A549 (cell line): ENCODE data around the gene BEST4. TPM values are rescaled to one million over a fixed set of nuclear protein-coding genes. Genes with fewer than 3 reads are reported as not detected.

Experiments used
- ATAC-seq, 2 experiments: fragments of 200-7000 bp in 1 of 2; fragments of >200 bp in 1 of 2; cut with Nextera tagmentation in 1 of 2; cut with Tn5 transposase in 1 of 2; 3 replicates each; pipeline versions ENCODE4 v1.8.0 to v1.9.1; 2018 to 2020; ENCODE audit warnings: mild to moderate bottlenecking in 1 of 2, moderate library complexity in 1 of 2
- CTCF ChIA-PET: fragments of 300-600 bp; sonication (Branson Sonifier 250); formaldehyde crosslinking; extraction: SDS; loops from one replicate; lab custom pipeline; 2021; ENCODE audit warnings: antibody characterized with exemption, inconsistent platforms; lab: Yijun Ruan, JAX
- POLR2A ChIA-PET: fragments of 350-600 bp; formaldehyde crosslinking; extraction: SDS; loops from one replicate; lab custom pipeline; 2021; ENCODE audit warnings: antibody characterized with exemption, inconsistent platforms; lab: Yijun Ruan, JAX
- DNase-seq, 2 experiments: peaks; one replicate each; pipeline versions ENCODE4 v3.0.0 to v3.0.0-alpha.2; 2011 to 2016; ENCODE audit warnings: low read depth in 1 of 2, low spot score in 1 of 2
- FAIRE-seq: peaks from 2 replicates; lab custom pipeline; 2011; peaks lifted over from hg19 to GRCh38; lab: Jason Lieb, UNC
- H3K27ac ChIP-seq, 2 experiments: fragments of >200 bp; sonication (Bioruptor Twin); formaldehyde crosslinking; 3 replicates each; pipeline ENCODE4 v1.5.1; 2016 to 2017
- H3K4me1 ChIP-seq: fragments of >200 bp; sonication (Bioruptor Twin); formaldehyde crosslinking; 3 replicates; pipeline ENCODE4 v1.6.1; 2016
- H3K4me2 ChIP-seq: fragments of >200 bp; sonication (Bioruptor Twin); formaldehyde crosslinking; 3 replicates; pipeline ENCODE4 v1.6.1; 2016
- H3K4me3 ChIP-seq: fragments of >200 bp; sonication (Bioruptor Twin); formaldehyde crosslinking; 3 replicates; pipeline ENCODE4 v1.5.1; 2016
- H3K9me3 ChIP-seq: fragments of >200 bp; sonication (Bioruptor Twin); formaldehyde crosslinking; 3 replicates; pipeline ENCODE4 v1.6.1; 2016
- BHLHE40 ChIP-seq: IDR thresholded peaks from 2 replicates; pipeline ENCODE4 v1.6.1; 2012; ENCODE audit warnings: low read depth, low read length, inconsistent platforms
- E2F6 ChIP-seq: IDR thresholded peaks from 2 replicates; pipeline ENCODE4 v1.6.1; 2012; ENCODE audit warnings: low read depth, borderline replicate concordance
- EHF ChIP-seq: fragments of 250-450 bp; sonication (Bioruptor Pico); IDR thresholded peaks from 2 replicates; pipeline ENCODE4 v1.5.0; 2020; ENCODE audit warnings: mild to moderate bottlenecking
- EHMT2 ChIP-seq: fragments of 200-600 bp; sonication (generic); IDR thresholded peaks from 2 replicates; pipeline ENCODE4 v1.6.1; 2016; ENCODE audit warnings: antibody characterized with exemption, low read depth, mild to moderate bottlenecking, moderate library complexity
- FOSB ChIP-seq: fragments of 250-450 bp; sonication (Bioruptor Pico); IDR thresholded peaks from 2 replicates; pipeline ENCODE4 v1.5.0; 2020; ENCODE audit warnings: mild to moderate bottlenecking, moderate library complexity
- FOSL2 ChIP-seq, 2 experiments: fragments of 450-650 bp in 1 of 2; fragments of >200 bp in 1 of 2; sonication (Bioruptor Twin) in 1 of 2; formaldehyde crosslinking; IDR thresholded peaks; 2 replicates each; pipeline versions ENCODE4 v1.5.0 to v1.6.1; 2016 to 2020; ENCODE audit warnings: mild to moderate bottlenecking in 1 of 2, moderate library complexity in 1 of 2
- GATA3 ChIP-seq: IDR thresholded peaks from 2 replicates; pipeline ENCODE4 v1.6.1; 2012; ENCODE audit warnings: borderline replicate concordance
- HDAC2 ChIP-seq: fragments of 200-600 bp; sonication (generic); IDR thresholded peaks from 2 replicates; pipeline ENCODE4 v1.6.1; 2016
- HOXB5 ChIP-seq: fragments of 250-450 bp; sonication (Bioruptor Pico); IDR thresholded peaks from 2 replicates; pipeline ENCODE4 v1.5.0; 2020; ENCODE audit warnings: mild to moderate bottlenecking, moderate library complexity
- JUNB ChIP-seq: fragments of >200 bp; sonication (Bioruptor Twin); formaldehyde crosslinking; IDR thresholded peaks from 2 replicates; pipeline ENCODE4 v1.6.1; 2016
- KDM1A ChIP-seq: fragments of 200-600 bp; sonication (generic); IDR thresholded peaks from 2 replicates; pipeline ENCODE4 v1.6.1; 2016; ENCODE audit warnings: low read depth, mild to moderate bottlenecking
- KDM5A ChIP-seq: fragments of 200-600 bp; sonication (generic); IDR thresholded peaks from 2 replicates; pipeline ENCODE4 v1.6.1; 2016; ENCODE audit warnings: antibody characterized with exemption, mild to moderate bottlenecking
- NFE2L2 ChIP-seq: fragments of 150-350 bp; conservative IDR thresholded peaks from 2 replicates; pipeline ENCODE4 v1.6.1; 2014; ENCODE audit warnings: low read length
- PHF8 ChIP-seq: fragments of 200-600 bp; sonication (generic); IDR thresholded peaks from 2 replicates; pipeline ENCODE4 v1.6.1; 2016; ENCODE audit warnings: low read depth, mild to moderate bottlenecking, antibody characterized with exemption, moderate library complexity, borderline replicate concordance
- POLR2A ChIP-seq: IDR thresholded peaks from 2 replicates; pipeline ENCODE4 v1.6.1; 2012; ENCODE audit warnings: mild to moderate bottlenecking, low read length
- POLR2AphosphoS2 ChIP-seq: conservative IDR thresholded peaks from 2 replicates; pipeline ENCODE4 v1.6.1; 2012; ENCODE audit warnings: low read length, improper control_type of control experiment, inconsistent platforms
- RARB ChIP-seq: fragments of 250-450 bp; sonication (Bioruptor Pico); IDR thresholded peaks from 2 replicates; pipeline ENCODE4 v1.8.0; 2021; ENCODE audit warnings: mild to moderate bottlenecking, moderate library complexity
- RCOR1 ChIP-seq: fragments of 150-350 bp; IDR thresholded peaks from 2 replicates; pipeline ENCODE4 v1.6.1; 2014; ENCODE audit warnings: antibody characterized with exemption, low read length, low read depth
- SMC3 ChIP-seq: fragments of >200 bp; sonication (Bioruptor Twin); formaldehyde crosslinking; IDR thresholded peaks from 3 replicates; pipeline ENCODE4 v1.6.1; 2018; ENCODE audit warnings: inconsistent platforms
- SREBF2 ChIP-seq: fragments of 450-650 bp; IDR thresholded peaks from 2 replicates; pipeline ENCODE4 v1.6.1; 2014; ENCODE audit warnings: mild to moderate bottlenecking, moderate library complexity
- TFCP2L1 ChIP-seq: fragments of 250-450 bp; sonication (Bioruptor Pico); IDR thresholded peaks from 2 replicates; pipeline ENCODE4 v1.5.0; 2021; ENCODE audit warnings: mild to moderate bottlenecking
- TP53 ChIP-seq: fragments of 250-450 bp; sonication (Bioruptor Pico); IDR thresholded peaks from 2 replicates; pipeline ENCODE4 v1.5.0; 2021; ENCODE audit warnings: mild to moderate bottlenecking, moderate library complexity
- ZFP36 ChIP-seq: fragments of 450-650 bp; IDR thresholded peaks from 2 replicates; pipeline ENCODE4 v1.6.1; 2014; ENCODE audit warnings: borderline replicate concordance; ENCODE audit not compliant: partially characterized antibody
- ZSCAN20 ChIP-seq: fragments of 250-450 bp; sonication (Bioruptor Pico); IDR thresholded peaks from 2 replicates; pipeline ENCODE4 v1.8.0; 2022; ENCODE audit warnings: mild to moderate bottlenecking, moderate library complexity
- WGBS: methylation state at CpG from one replicate; pipeline ENCODE4 v1.1.6; 2017; ENCODE audit errors: missing lambda C conversion rate; 5-methylcytosine and 5-hydroxymethylcytosine counted together
- polyA plus RNA-seq, 4 experiments: library from polyadenylated mRNA; depleted of rRNA in 3 of 4; stranded (reverse); fragments of >200 nt; fragmentation: RNase III in 1 of 4; extraction: RNeasy Plus Mini Kit Qiagen cat#74134 plus additional on column Dnase treatment in 1 of 4; gene quantifications; 2 replicates in 3 of 4; 3 replicates in 1 of 4; pipeline ENCODE4 v1.2.3, GENCODE V29; 2011 to 2017
- TF ChIP-seq, protein P1 (sequence below): fragments of >200 bp; sonication (Bioruptor Twin); formaldehyde crosslinking; IDR thresholded peaks from 3 replicates; pipeline ENCODE4 v1.6.1; 2016

Gene BEST4
- polyA plus RNA-seq, 2 of the 4 experiments (the other 2 are of a cell fraction), result 0.08 to 0.09 TPM

GRCh38 chr1:44806704-44807363 lies 18.9 kb upstream of the BEST4 start, which contains the start of gene DYNLT4:
DYNLT4 (minus strand) TSS chr1:44807351; CDS start chr1:44806668, 683 bp downstream.
- H3K4me3 ChIP-seq, result 0 out of 3 replicates have a peak within 1 kb of the TSS, but pooled peaks have one; percentile 14
- peak; percentile 10 to 11; a peak in 4 of 6 replicates for ATAC-seq

GRCh38 chr1:44806025-44806703 lies 18.2 kb upstream of the BEST4 start:
- ATAC-seq, result no peak
- ChIA-PET POLR2A (interaction anchor here (0.6 to 3.9 kb wide), 6 partner anchors 12 to 31 kb away, joined by 3 to 57 read pairs (median 4); partner anchors contain the start of gene RPS8), CTCF (interaction anchor here (1.2 to 3.9 kb wide), 4 partner anchors 7 to 78 kb away, joined by 3 to 9 read pairs (median 4); partner anchors contain the start of gene BEST4)
- Histone ChIP-seq H3K4me3 (no peak overlapping the region), H3K4me2 (peak overlapping the region; percentile 81), H3K9me3 (no peaks in the 10 kb centered on the region), H3K27ac (peak overlapping the region; percentile 98 to 99), H3K4me1 (peaks cover 80% of the 10 kb centered on the region)
- TF ChIP-seq RCOR1, result no peak
- TF ChIP-seq POLR2AphosphoS2, result 0 out of 2 replicates have a peak, but pooled peaks have one; percentile 53
- WGBS, result 97% methylated on average over 20 of the region's 70 CpGs
- DNase-seq, result no peak
- no peak for FAIRE-seq

More at GRCh38 chr1:44806704-44807363, 18.9 kb upstream of the BEST4 start, which contains the start of gene DYNLT4:
- no peak for FAIRE-seq
- Histone ChIP-seq H3K9me3 (no peaks in the 10 kb centered on the region), H3K27ac (peak within 1 kb of the TSS; percentile 98 to 99), H3K4me2 (peak within 1 kb of the TSS; percentile 81), H3K4me1 (peaks cover 83% of the 10 kb centered on the region)
- no peak for DNase-seq
- WGBS, result 46% methylated on average over 7 of the region's 7 CpGs
- TF ChIP-seq KDM5A (no peak), FOSL2 (IDR thresholded peaks at IDR 0.05) (peak; percentile 41; the same call in 1 of the 2 replicates), FOSL2 (CRISPR knock-in tag; IDR thresholded peaks at IDR 0.05) (no peak), RARB (CRISPR knock-in tag) (no peak), TFCP2L1 (CRISPR knock-in tag) (0 out of 2 replicates have a peak, but pooled peaks have one; percentile 44), HDAC2 (no peak), NFE2L2 (no peak), BHLHE40 (no peak), EHF (CRISPR knock-in tag) (no peak), HOXB5 (CRISPR knock-in tag) (peak; percentile 10; the same call in 1 of the 2 replicates), KDM1A (no peak), SREBF2 (no peak), SMC3 (no peak), POLR2A (0 out of 2 replicates have a peak, but pooled peaks have one; percentile 22), GATA3 (peak; percentile 33; the same call in 1 of the 2 replicates), EHMT2 (no peak), FOSB (CRISPR knock-in tag) (no peak), TP53 (CRISPR knock-in tag) (no peak), ZSCAN20 (CRISPR knock-in tag) (no peak), JUNB (no peak), ZFP36 (no peak), E2F6 (no peak), PHF8 (no peak)
- TF ChIP-seq, protein P1, sequence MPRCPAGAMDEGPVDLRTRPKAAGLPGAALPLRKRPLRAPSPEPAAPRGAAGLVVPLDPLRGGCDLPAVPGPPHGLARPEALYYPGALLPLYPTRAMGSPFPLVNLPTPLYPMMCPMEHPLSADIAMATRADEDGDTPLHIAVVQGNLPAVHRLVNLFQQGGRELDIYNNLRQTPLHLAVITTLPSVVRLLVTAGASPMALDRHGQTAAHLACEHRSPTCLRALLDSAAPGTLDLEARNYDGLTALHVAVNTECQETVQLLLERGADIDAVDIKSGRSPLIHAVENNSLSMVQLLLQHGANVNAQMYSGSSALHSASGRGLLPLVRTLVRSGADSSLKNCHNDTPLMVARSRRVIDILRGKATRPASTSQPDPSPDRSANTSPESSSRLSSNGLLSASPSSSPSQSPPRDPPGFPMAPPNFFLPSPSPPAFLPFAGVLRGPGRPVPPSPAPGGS, result no peak
- ChIA-PET POLR2A (interaction anchor here (0.6 to 3.9 kb wide), 7 partner anchors 12 to 715 kb away, joined by 3 to 57 read pairs (median 5); partner anchors contain the start of genes PRDX1, RNU5D-1 and RPS8), CTCF (interaction anchor here (0.6 to 1.3 kb wide), 2 partner anchors 8 to 68 kb away, joined by 3 to 4 read pairs; no protein-coding TSS in a partner anchor)
